MM.1S (cell line): Measurements from ENCODE around the gene TCF15.

Experiments
- EZH2 ChIP-seq: fragments of 300-600 bp; sonication (generic); optimal IDR thresholded peaks from 2 replicates; pipeline ENCODE3; 2017; ENCODE audit warnings: low read depth, mild to moderate bottlenecking, antibody characterized with exemption, low read length, mixed read lengths
- EZH2phosphoT487 ChIP-seq: fragments of 300-600 bp; sonication (generic); IDR thresholded peaks from 2 replicates; pipeline ENCODE4 v1.6.1; 2018; ENCODE audit warnings: antibody characterized with exemption, low read length
- TF ChIP-seq, protein P1 (sequence below): fragments of 300-600 bp; sonication (generic); IDR thresholded peaks from 2 replicates; pipeline ENCODE4 v1.5.1; 2016; ENCODE audit warnings: antibody characterized with exemption, low read length, mixed read lengths

DNA sequence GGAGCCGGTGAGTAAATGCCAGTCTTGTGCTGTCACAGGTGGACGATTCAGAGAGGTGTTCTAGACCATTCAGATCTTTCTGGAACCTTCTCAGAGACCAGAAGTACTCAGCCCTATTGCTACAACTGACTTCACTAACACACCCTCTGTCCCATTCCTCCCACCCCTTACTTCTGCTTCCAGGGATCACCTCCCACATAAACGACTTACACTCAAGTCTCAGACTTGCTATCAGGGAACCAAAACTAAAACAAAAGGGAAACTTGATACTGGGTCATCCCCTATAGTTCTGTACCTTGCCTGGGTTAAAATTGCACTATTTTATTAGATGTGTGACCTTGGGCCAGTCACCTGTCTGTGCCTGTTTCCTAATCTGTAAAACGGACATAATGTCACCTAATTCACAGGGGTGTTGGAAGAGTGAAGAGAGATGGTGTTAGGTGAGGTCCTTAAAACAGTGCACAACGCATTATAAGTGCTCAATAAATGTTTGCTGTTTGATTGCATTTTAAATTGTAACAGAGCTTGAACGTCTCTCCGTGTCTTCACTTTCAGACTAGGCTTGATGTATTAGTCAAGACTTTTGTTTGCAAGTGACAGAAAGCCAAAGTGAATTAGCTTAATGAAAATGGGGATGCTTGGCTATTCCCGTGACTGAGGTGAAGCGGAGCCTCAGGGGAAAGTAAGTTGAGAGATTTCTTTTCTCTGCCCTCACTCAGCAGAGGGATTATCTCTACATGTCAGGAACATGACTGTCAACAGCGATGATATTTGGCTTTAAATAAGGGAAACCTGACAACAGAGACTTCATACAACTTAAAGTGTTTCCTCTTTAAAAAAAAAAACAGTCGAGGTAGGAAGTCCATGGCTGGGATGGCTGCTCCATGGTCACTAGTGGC, 45.9 kb upstream of the TCF15 start:
- TF ChIP-seq, protein P1, sequence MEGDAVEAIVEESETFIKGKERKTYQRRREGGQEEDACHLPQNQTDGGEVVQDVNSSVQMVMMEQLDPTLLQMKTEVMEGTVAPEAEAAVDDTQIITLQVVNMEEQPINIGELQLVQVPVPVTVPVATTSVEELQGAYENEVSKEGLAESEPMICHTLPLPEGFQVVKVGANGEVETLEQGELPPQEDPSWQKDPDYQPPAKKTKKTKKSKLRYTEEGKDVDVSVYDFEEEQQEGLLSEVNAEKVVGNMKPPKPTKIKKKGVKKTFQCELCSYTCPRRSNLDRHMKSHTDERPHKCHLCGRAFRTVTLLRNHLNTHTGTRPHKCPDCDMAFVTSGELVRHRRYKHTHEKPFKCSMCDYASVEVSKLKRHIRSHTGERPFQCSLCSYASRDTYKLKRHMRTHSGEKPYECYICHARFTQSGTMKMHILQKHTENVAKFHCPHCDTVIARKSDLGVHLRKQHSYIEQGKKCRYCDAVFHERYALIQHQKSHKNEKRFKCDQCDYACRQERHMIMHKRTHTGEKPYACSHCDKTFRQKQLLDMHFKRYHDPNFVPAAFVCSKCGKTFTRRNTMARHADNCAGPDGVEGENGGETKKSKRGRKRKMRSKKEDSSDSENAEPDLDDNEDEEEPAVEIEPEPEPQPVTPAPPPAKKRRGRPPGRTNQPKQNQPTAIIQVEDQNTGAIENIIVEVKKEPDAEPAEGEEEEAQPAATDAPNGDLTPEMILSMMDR = no peak
- TF ChIP-seq EZH2 (no peak), EZH2phosphoT487 (no peak)
